ENCODE results near the gene GSTM3. TPM values are rescaled to one million over a fixed set of nuclear protein-coding genes. Genes with fewer than 3 reads are reported as not detected.
"Not testable (repeated sequence)": the region's sequence is repeated elsewhere in the genome, so short reads cannot be mapped to it uniquely, and the experiment has no call there.

Gene GSTM3
- total RNA-seq, 4 donors from 2014 or later = 34.4 to 223 (median 62.8) TPM

DNA sequence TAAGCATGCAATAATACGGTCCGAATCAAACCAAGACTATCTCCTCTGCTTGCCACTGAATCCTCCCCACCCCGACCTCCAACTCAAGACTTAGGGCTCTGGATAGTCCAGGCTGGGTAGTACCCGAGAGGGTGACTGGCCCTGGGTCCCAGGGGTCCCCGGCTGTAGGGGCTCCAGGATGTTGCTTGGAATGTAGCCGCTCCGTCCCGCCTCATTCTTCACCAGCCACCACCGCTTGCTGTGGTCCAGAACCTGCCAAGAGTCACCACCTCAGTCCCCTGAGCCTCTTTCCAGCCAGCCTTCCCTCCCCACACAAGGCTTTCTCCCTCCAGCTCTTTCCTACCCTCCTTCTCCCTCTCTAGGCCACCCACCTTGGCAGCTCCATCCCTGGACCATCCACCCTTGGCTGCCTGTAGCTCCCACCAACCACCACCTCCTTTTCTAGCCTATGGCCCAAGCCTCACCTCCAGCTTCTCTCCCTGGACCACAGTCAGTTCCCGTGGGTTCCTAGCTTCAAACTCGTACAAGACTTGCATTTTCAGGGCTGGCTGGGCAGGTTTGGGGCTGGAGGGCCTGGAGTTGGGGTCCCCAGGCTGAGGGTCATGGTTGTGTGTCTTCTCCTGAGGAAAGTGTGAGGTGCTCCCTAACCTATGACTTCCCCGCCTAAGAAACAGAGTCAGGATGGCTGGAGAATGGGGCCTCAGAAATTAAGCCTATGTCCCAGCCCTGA is 10.9 kb upstream of the GSTM3 start:
- TF ChIP-seq, protein P1, sequence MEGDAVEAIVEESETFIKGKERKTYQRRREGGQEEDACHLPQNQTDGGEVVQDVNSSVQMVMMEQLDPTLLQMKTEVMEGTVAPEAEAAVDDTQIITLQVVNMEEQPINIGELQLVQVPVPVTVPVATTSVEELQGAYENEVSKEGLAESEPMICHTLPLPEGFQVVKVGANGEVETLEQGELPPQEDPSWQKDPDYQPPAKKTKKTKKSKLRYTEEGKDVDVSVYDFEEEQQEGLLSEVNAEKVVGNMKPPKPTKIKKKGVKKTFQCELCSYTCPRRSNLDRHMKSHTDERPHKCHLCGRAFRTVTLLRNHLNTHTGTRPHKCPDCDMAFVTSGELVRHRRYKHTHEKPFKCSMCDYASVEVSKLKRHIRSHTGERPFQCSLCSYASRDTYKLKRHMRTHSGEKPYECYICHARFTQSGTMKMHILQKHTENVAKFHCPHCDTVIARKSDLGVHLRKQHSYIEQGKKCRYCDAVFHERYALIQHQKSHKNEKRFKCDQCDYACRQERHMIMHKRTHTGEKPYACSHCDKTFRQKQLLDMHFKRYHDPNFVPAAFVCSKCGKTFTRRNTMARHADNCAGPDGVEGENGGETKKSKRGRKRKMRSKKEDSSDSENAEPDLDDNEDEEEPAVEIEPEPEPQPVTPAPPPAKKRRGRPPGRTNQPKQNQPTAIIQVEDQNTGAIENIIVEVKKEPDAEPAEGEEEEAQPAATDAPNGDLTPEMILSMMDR (IDR thresholded peaks at IDR 0.05) = no peak
- DNase-seq (ENCODE audit: low spot score) (no peak), ATAC-seq (ENCODE audit: low FRiP score) (peak; percentile 6)

DNA sequence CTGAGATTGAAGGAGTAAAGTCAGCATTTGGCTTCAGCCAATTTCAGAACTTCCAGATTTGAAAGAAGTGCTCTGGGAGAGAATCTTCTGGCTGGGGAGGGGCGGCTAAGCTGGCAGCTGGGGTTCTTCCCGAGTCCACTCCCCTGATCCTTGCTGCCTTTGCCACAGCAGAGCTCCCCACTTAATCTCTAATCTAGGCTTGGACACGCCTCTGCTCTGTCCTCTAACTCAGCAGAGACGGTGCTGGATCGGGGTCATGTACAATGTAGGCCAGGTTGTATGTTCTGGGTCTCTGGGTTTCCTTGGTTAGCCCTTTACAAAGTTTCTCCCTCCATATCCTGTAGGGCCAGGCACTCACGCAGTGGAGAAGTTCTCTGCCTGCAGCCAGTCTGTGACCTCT is 10.1 kb upstream of the GSTM3 start:
- DNase-seq (ENCODE audit: low spot score) = no peak
- TF ChIP-seq, protein P1 (IDR thresholded peaks at IDR 0.05) = no peak
- ATAC-seq (ENCODE audit: low FRiP score) = no peak

DNA sequence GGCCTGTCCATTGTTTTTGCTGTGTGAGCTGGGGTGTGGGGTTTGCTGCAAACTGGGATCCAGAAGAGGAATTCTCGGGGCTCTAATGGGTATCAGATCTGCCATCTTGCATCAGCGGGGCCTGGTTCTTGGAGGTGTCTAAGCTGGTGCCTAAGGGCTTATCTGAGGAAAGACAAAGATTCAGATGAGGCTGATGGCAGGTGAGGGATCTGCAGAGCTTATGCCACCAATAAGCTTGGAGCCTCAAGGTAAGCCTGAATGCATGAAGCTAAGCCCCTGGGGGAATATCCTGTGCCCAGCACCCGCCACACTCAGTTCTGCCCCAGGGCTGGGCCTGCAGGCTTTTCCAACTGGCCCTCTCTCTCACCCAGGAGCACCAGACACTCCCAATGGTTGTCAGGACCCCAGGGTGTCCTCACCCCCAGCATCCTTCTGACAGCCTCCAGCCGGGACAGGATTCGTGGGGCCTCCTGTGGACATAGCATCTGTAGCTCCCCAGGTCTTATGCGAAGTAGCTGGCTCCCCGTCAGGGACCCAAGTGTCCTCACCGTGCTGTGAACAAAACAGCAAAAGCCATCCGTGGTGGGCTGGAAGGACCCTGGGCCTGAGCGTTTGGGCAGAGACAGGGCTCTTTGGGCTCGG is 9.5 kb upstream of the GSTM3 start:
- TF ChIP-seq, protein P1 (IDR thresholded peaks at IDR 0.05) = no peak
- ATAC-seq (ENCODE audit: low FRiP score) = no peak
- DNase-seq (ENCODE audit: low spot score) = no peak

DNA sequence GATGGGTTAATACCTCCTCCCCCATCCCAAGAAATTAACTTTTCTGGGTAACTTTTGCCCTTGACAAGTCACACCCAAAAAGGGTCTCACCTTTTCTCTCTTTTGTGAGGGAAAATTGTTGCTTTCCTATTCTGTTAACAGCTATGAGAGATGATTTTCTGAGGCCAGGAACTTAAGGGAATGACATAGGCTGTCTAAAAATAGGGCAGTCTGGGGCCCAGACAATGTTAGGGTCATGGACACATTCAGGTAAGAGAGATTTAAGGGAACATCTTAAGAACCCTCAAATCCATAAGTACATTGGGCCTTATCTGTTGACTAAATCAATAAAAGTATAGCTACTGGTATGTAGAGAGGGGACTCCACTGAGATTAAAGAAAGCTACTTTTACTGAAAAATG is 8.4 kb upstream of the GSTM3 start:
- TF ChIP-seq, protein P1 (IDR thresholded peaks at IDR 0.05) = no peak
- no peak for ATAC-seq (ENCODE audit: low FRiP score)
- no peak for DNase-seq (ENCODE audit: low spot score)

DNA sequence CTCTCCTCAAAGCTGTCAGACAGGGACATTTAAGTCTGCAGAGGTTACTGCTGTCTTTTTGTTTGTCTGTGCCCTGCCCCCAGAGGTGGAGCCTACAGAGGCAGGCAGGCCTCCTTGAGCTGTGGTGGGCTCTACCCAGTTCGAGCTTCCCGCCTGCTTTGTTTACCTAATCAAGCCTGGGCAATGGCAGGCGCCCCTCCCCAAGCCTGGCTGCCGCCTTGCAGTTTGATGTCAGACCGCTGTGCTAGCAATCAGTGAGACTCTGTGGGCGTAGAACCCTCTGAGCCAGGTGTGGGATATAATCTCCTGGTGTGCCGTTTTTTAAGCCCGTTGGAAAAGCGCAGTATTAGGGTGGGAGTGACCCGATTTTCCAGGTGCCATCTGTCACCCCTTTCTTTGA is 7.5 kb upstream of the GSTM3 start:
- ATAC-seq (ENCODE audit: low FRiP score); DNase-seq (ENCODE audit: low spot score): not testable (repeated sequence)

DNA sequence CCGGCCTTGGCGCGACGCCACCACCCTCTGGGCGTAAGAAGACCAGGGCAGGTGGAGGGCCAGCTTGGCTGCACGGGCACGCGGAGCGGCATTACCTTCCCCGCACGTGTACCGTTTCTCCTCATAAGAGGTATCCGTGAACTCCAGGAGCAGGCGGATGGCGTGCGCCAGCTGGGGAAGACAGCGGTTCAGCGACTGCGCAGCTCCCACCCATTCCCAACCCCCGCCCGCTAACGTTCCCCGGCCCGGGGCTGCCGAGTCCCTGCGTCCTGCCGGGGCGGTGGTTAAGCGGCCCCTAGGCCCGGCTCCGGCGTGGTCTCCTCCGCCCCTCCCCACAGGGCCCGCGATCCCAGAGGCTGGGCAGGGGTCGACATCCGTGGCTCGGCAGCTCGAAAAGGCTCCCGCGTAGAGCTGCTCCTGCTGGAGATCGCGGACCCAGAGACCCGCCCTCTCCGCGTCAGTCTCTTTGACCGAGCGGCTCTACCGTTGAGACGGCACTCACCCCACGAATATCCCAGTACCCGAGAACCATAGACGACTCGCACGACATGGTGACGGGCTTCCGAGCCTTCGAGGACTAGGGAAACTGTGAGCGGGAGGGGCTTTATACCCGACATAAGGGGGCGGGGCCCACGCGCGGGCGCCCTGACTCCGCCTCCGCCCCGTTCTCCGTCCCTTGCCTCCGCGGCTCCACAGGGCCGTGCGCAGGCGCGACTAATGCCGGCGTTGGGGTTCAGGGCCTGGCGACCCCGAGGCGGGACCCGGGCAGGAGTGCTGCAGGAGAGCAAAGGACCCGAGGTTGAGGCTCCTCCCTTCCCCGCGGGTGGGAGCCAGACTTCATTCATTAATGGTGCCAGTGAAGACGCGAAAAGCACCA is 862 bp downstream of the GSTM3 start:
- TF ChIP-seq, protein P1 (IDR thresholded peaks at IDR 0.05) = no peak
- DNase-seq (ENCODE audit: low spot score) (peak; percentile 82), ATAC-seq (ENCODE audit: low FRiP score) (peak; percentile 99)

DNA sequence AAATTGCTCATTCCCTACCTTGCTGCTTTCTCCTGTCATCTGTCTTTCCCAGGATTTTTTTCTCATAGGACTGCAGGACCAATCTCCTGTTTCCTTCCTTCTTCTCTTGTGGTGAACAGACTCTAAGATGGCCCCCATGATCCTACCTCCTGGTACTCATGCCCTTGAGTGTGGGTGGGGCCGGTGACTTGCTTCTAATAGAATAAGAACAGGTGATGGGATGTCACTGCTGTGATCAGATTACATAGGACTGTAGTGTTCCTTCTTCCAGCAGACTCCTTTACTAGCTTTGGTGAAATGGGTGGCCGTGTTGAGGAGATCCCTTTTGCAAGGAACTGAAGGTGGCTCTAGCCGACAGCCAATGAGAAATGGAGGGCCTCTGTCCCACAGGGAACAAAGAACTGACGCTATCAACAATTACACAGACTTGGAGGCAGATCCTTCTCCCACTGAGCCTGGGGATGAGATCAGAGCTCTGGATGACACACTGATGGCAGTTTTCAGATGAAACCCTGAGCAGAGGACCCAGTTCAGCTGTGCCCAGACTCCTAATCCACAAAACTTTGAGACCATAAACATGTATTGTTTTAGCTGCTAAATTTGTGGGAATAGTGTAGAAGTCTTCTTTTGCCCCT is 7.5 kb downstream of the GSTM3 start:
- DNase-seq (ENCODE audit: low spot score) (no peak), ATAC-seq (ENCODE audit: low FRiP score) (no peak)
- TF ChIP-seq, protein P1 (IDR thresholded peaks at IDR 0.05) = no peak
